Myocyte (in vitro differentiated cells): ENCODE results near the gene ZNRF3. TPM values are rescaled to one million over a fixed set of nuclear protein-coding genes. Genes with fewer than 3 reads are reported as not detected.
"Not testable (repeated sequence)": the region's sequence is repeated elsewhere in the genome, so short reads cannot be mapped to it uniquely, and the experiment has no call there.

Experiments
- DNase-seq: peaks from one replicate; pipeline ENCODE4 v3.0.0-alpha.2; 2012; ENCODE audit warnings: low read depth
- polyA plus RNA-seq: library from polyadenylated mRNA; unstranded; fragments of >200 nt; gene quantifications from one replicate; pipeline ENCODE4 v1.2.1, GENCODE V29; 2012; ENCODE audit warnings: missing spikeins
- total RNA-seq: library from RNA; depleted of rRNA; stranded (reverse); fragments of >200 nt; gene quantifications from 2 replicates; pipeline ENCODE4 v1.2.3, GENCODE V29; 2014

Gene ZNRF3
- 12.3 and 13.9 TPM in 2 replicates for total RNA-seq
- 3.8 TPM for polyA plus RNA-seq

DNA sequence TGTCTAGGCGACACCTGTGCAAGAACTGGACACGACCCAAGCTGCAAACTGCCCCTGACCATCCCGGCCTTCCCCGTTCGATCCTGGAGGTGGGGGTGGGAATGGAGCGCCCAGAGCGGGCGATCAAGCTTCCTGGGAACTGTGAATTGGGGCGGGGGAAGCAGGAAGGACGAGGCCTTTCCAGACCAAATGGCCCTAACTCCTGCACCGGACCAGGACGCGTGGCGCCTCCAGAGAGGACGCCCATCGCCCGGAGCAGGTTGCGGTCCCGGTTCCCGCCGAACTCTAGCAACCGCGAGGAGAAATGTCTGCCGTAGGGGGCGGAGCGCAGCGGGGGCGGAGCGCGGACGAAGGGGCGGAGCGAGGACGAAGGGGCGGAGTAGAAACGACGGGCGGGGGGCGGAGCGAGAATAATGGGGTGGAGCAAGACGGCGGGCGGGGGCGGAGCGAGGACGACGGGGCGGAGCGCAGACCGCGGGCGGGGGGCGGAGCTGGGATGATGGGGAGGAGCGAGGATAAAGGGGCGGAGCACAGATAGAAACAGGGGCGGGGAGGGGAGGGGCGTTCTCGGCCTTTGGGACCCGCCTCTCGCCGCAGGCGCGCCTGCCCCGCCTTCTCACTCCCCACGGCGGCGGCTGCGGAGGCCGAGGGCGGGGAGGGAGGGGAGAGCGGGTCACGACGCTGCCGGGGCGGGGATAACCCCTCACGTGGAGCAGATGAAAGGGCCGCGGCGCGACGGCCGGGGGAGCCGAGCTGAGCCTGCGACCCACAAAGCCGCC, at the start of gene ZNRF3:
TSS of gene ZNRF3 (plus strand) at position 695 of the 779 bp plus-strand sequence. CDS start 195 bp downstream, outside the sequence.
- peak; percentile 94 for DNase-seq

DNA sequence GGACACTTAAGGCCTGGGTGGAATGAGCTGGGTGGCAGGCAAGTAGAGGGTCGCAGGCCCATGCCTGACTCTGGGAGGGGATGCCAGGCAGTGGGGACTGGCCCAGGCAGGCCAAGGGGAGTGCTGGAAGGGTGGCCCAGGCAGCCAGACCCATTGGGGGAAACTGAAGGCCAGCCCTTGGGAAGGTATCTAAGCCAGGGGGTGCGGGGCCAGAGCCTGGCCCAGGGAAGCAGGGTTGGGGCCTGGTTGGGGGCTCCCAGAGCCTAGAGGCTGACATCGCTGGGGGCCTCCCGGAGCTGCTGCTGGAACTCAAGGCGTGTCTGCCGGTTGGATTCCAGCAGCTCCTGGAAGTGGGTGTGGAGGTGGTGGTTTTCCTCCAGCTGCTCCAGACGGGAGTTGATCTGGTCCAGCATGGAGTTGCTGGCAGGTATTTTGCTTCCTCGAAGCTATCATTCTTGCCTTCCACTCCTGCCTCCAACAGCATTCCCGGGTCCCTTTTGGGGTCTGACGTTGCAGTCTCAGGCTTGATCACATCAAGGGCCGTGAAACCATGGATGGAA, 47.7 kb upstream of the ZNRF3 start:
- DNase-seq: no peak

DNA sequence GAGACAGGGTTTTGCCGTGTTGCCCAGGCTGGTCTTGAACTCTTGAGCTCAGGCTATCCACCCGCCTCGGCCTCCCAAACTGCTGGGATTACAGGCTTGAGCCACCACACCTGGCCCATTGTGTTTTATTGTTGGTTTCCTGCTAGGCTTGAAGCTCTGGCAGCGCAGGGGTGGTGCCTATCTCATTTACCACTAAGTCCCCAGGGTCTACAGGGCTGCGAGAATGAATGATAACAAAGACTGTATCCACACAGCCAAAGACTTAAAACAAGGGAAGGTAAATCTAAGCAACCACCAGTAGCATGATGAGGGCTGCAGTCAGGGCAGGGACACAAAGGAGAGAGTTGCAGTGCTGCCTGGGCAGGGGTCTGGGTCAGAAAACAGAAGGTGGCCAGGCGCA, 45.7 kb upstream of the ZNRF3 start:
- DNase-seq: no peak

DNA sequence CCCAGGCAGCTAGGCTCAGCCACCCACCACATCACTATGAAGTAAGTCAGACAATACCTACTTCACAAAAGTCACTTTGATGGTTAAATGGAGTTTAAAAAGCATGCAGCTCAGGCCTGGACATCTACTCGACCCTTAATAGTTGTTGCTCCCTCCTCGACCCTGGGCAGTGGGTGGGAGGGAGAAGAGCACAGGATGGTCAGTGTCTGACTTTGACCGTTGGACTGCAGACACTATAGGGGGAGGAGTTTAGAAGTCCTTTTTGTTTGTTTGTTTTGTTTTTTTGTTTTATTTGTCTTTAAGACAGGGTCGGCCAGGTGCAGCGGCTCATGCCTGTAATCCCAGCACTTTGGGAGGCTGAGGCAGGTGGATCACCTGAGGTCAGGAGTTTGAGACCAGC, 44.4 kb upstream of the ZNRF3 start:
- no peak for DNase-seq

DNA sequence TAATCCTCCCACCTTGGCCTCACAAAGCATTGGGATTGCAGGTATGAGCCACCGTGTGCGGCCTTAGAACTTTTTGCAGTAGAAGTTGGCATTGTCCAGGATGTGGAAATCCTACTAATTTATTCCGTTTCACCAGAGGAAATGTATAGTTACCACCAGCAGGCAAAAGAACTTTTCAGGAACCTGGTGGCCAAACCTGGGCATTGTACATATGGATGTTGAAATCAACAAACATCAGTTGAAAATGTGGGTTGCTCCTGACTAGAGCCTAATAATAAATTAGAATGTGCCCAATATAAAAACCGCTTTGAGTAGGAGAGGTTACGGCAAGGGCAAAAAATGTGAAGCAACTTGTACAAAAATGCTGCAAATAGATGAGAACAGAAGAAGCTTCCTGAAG, 42.3 kb upstream of the ZNRF3 start:
- no peak for DNase-seq

DNA sequence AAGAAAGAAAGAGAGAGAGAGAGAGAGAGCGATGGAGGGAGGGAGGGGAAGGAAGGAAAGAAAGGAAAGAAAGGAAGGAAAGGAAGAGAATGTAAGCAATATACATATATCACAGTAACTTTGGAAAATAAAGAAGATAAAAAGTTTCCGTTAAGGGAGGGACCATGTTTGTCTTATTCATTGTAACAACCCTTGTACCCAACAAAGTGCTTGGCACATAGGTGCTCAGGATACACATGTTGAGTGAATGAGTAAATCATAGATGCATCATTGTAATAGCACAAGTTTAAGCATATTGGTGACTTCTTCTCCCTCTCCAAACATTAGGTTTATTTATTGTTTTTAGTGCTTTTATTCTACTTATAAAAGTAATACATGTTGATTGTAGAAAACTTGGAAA, 39.7 kb upstream of the ZNRF3 start:
- no peak for DNase-seq

DNA sequence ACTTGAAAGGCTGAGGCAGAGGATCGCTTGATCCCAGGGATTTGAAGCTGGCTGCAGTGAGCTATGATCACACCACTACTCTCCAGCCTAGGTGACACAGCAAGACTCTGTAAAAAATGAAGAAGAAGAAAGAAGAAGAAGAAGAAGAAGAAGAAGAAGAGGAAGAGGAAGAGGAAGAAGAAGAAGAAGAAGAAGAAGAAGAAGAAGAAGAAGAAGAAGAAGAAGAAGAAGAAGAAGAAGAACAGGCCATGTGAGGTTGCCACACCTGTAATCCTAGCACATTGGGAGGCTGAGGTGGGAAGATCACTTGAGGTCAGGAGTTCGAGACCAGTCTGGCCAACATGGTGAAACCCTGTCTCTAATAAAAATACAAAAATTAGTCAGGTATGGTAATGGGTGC, 39.1 kb upstream of the ZNRF3 start:
- not testable (repeated sequence) for DNase-seq

DNA sequence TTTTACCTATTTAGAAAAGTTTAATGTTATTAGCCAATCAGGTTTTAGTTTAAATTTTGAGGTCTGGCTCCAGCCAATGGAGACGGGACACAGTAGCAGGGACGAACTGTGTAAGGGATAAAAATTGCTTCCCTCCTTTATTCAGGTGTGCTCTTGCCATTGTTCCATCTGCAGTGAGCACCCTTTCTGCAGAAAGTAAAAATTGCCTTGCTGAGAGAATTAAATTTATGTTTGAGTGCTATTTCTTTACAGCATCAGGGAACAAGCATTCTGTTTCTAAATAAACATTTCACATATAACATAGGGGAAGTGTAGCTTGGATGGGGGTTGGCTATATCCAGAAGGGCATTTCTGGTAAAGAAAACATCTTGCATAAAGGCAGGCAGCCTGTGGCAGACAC, 36.4 kb upstream of the ZNRF3 start:
- no peak for DNase-seq

DNA sequence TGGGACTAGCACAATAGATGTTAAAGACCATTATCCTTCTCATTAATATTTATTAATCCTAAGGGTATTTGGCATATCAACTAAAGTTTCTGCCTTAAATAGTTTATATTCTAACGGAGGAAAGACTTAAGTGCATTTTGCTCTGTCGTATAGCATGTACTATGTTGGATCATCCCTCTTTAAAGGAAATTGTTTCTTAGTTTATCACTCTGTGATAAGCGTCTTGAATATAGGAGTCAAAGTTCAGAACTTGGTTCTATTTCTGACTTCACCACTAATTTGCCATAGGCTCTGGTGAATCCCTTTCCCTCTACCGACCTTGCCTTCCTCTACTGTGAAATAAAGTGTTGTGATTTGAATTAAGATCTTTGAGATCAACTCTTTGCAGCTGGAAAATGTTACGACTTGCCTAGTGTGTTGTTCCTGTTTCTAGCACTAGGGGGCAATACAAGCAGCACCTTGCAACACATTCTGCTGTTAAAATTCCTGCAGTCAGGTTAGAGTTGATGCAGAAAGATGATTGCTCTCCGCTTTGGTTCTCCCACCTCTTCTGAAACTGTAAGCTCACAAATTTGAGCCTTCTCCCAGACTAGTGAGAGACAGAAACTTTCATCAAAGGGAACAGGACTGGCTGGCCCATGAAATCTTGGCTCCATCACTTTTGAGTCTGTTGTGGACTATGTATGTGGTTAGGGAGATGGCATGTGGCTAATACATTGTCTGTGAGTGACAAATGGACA, 27.8 kb upstream of the ZNRF3 start:
- peak; percentile 78 for DNase-seq

DNA sequence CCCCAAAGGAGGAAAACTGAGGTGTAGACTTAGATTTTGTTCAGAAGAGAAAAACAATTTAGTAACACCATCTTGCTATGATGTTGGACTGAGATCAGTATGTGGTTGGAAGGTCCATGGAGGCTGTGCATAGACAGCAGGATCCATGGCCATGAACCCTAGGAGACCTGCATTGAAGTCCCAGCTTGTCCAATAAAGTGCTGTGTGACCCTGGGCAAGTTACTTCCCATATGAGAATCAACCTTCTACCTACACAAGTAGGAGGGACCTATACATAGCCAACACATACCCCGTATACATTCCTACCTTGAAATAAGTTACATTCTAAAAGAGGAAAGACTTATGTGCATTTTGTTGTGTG, 27.3 kb upstream of the ZNRF3 start:
- no peak for DNase-seq

DNA sequence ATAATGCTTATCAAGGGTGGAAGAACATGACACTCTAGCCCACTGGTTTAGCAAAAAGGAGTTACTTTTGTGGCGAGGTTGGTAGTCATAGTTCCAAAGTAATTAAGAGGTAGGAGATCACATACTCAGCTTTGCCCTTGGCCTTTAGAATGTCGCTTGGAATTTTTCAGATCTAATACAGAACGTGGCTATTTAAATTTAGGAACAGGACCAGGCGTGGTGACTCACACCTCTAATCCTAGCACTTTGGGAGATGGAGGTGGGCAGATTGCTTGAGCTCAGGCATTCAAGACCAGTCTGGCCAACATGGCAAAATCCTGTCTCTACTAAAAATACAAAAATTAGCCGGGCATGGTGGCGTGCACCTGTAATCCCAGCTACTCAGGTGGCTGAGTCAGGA, 26.1 kb upstream of the ZNRF3 start:
- DNase-seq: peak; percentile 50

DNA sequence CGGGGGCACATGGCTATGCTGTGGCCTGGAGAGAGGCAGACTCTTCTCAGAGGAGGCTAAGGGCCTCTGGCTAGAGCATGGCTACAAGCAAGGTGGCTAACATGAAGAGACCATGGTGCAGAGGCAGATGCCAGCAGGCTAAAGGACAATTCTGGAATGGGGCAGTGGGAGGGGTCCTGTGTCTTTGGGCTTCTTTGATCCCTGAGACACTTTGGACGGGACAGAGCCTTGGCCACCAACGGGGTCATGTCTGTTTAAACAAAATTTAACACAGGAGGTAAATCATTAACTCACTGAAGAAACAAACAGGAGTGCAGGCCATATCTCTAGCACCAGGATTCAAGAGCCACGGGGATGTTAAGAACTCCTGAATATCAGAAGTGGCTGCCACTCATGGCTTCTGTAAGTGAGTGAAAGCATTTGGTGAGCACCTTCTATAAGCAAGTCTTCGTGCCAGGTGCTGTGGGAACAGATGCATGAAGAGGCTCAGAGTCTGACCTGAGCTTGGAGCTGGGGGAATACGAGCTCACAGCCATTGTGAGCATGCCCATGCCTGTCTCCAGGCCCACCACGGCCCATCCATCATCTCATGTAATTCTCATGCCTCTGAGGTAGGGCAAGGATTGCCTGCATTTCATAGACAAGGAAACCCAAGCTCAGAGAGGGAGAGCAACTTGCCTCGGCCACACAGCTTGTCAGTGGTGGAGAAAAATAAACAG, 18.3 kb upstream of the ZNRF3 start:
- no peak for DNase-seq

DNA sequence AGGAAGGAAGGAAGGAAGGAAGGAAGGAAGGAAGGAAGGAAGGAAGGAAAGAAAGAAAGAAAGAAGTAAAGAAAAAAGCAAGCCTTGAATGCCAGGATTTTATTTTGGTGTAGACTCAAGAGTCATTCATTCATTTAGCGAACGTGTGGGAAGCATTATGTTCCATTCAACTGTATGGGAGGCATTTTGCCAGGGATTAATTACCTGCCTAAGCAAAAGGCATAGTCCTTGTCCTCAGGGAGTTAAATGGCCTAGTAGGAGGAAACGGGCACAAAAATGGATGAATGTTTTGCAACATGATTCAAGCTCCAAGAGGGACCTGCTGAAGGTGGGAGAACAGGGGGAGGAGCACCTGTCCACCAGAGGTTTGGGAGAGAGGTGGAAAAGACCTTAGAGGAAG, 16.2 kb upstream of the ZNRF3 start:
- no peak for DNase-seq

DNA sequence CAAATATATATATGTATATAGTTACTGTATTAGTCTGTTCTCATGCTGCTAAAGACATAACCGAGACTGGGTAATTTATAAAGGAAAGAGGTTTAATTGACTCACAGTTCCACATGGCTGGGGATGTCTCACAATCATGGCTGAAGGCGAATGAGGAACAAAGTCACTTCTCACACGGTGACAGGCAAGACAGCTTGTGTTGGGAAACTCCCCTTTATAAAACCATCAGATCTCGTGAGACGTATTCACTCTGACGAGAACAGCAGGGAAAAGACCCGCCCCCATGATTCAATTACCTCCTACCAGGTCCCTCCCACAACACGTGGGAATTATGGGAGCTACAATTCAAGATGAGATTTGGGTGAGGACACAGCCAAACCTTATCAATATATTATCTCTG, 15.0 kb upstream of the ZNRF3 start:
- DNase-seq: not testable (repeated sequence)

DNA sequence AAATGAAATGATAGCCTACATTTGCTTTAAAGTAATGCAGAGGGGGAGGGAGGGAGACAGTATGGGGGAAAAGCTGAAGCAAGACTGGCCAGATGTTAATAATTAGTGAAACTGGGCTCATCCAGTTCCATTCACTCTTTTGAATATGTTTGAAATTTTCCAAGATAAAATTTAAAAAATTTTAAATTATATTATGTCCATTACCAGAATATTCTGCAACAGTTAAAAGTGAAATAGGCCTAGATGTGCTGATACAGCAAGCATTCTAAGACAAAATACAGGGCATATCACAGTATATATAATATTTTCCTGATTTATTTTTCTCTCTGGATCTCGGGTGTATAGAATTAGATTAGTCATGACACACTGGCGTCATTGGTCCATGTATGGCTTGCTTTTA, 13.6 kb upstream of the ZNRF3 start:
- no peak for DNase-seq

DNA sequence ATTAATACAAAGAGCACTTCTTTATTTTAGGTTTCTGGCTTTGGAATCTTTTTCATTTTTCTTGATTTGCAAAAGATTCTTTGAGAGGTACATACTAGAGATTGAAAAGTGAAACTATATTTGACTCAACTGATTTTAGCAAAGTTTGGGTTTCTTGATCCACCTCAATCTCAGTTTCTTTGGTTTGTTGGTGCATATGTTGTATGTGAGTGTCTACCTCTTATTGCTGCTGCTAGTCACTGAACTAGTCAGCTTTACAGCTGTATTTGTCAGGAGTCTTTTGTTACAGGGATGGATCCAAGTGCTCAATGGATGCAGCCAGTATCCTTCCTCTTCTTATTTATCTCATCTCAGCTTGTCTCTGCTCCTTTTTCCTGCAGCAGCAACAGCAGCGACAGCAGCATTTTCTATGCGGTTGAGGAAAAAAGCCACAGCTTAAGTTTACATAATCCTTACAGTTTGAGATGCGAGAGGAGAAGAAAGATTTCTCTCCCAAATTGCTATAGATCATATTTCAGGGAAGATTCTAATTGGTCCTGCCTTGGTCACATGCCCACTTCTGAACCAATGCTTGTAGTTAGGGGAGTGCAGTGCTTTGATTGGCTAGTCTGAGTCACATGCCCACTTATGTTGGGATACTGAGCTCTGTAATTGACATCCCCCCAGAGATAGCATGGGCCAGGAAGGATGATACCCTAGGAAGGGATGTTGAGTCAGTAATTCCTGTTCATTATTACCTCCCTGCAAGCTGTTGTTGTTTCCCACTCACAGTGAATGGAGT, 10.0 kb upstream of the ZNRF3 start:
- DNase-seq: peak; percentile 57

DNA sequence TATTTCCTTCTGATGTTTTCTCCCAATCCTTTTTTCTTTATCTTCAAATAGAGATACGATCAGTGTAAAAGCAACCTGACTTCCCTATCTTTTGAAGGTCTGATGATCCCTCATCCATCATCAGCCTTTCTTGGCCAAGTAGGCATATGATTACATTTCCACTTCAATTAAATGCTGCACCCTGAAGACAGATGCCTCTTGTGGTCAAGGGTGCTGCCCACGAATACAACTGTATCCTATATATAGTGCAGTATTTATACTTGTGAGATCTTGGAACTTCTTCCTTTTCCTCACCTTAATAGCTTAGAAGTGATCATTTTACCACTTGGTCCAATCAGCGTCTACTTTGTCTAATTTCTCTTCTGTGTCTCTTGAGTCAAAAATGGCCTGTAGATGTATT, 9.3 kb upstream of the ZNRF3 start:
- peak; percentile 79 for DNase-seq

DNA sequence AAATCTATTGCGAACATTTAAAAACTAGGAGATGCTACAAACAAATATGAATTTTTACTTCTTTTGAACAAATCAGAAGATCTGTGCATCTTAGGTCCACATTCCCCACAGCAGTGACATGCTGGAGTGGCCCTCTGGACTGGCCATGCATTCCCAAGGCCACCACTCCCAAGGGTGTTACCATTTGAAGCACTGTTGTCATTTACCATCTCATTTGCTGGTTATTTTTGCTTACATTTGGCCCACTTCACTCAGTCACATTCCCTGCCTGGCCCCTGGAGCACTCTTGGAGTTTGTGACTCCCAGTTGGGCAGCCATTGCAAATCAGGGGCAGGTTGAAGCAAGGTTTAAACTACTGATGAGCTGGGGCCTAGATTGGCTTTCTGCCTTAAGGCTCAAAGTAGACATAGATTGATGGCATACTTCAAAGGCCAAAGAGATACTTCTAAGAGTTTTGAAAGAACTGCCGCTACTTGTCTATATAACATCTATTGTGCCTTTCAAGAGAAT, 8.5 kb upstream of the ZNRF3 start:
- DNase-seq: peak; percentile 62

DNA sequence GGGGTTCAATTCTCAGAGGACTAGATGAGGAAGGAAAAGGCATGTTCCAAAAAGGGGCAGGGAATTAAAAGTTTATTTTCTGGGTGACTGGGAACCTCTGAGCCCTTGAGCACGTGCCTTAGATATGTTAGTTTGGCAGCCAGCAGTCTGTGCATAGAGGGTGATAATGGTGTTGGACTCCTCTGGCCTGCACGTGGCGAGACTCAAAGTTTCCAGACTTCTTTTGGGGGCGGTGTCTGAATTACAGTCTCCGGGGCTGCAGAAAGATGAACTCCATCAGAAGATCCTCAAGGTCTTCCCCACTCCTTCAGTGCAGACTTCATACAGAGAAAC, 861 bp upstream of the ZNRF3 start:
- no peak for DNase-seq

DNA sequence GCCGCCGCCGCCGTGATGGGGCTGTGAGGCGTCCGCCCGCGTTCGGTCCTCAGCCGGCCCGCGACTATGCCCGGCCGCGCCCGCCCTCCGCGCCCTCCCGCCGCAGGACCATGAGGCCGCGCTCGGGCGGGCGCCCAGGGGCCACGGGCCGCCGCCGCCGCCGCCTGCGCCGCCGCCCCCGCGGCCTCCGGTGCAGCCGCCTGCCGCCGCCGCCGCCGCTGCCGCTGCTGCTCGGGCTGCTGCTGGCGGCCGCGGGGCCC, 215 bp downstream of the ZNRF3 start:
- DNase-seq: no peak
